ENCODE data around the gene MAD1L1. TPM values are rescaled to one million over a fixed set of nuclear protein-coding genes. Genes with fewer than 3 reads are reported as not detected.

Gene MAD1L1
- total RNA-seq, 2 experiments from 2014 or later, result 58.3 to 65.3 TPM

GRCh38 chr7:2258661-2259365 is 26.1 kb upstream of the MAD1L1 start:
- intact Hi-C loops (cut with micrococcal nuclease; ENCODE audit: unreplicated experiment), result no loop called here
- H3K4me3 ChIP-seq (ENCODE audit: low read depth, low read length, poor library complexity, severe bottlenecking), result no peak overlapping the region
- ChIA-PET POLR2A (interaction anchor here (1.0 kb wide), 3 partner anchors 20 to 85 kb away, joined by 3 to 5 read pairs (median 3); no protein-coding TSS in a partner anchor), CTCF (ENCODE audit: unreplicated experiment) (no interaction called here)
- no TSS peak for BruUV-seq (replicated peaks)
- no peaks in the 10 kb centered on the region for H3K9me2 ChIP-seq (ENCODE audit: insufficient read depth, low read length)
- no peak overlapping the region for H3K27ac ChIP-seq (ENCODE audit: low read depth, low read length, poor library complexity, severe bottlenecking)
- DNase-seq (ENCODE audit: low spot score), result peak; percentile 58
- peaks cover 24% of the 10 kb centered on the region for H3K36me3 ChIP-seq (ENCODE audit: insufficient read depth, low read length)
- H3K9me3 ChIP-seq (ENCODE audit: low read length), result no peaks in the 10 kb centered on the region
- H3K79me2 ChIP-seq (ENCODE audit: insufficient read depth, low read depth, low read length), result no peaks in the 10 kb centered on the region
- no peak for TF ChIP-seq EZH2phosphoT487 (IDR thresholded peaks at IDR 0.05; ENCODE audit: borderline replicate concordance, low read depth, low read length)
- no peak for TF ChIP-seq CTCF (conservative IDR thresholded peaks at IDR 0.05; ENCODE audit: low read length)
- peak overlapping the region; percentile 39; the same call in 1 of the 2 replicates for H3K4me2 ChIP-seq (ENCODE audit: low read length)
- H3K4me1 ChIP-seq (ENCODE audit: insufficient read depth, low read length, poor library complexity, severe bottlenecking), result peaks cover 30% of the 10 kb centered on the region
- no peaks in the 10 kb centered on the region for H4K20me1 ChIP-seq (ENCODE audit: insufficient read depth, low read length)
- H2AFZ ChIP-seq (ENCODE audit: low read length), result no peak overlapping the region

- H3K27ac ChIP-seq (ENCODE audit: low read depth, low read length, poor library complexity, severe bottlenecking), result no peak overlapping the region
- BruUV-seq (replicated peaks), result no TSS peak
- DNase-seq (ENCODE audit: low spot score), result no peak
- ChIA-PET POLR2A (no interaction called here), CTCF (ENCODE audit: unreplicated experiment) (no interaction called here)
- peaks cover 30% of the 10 kb centered on the region for H3K4me1 ChIP-seq (ENCODE audit: insufficient read depth, low read length, poor library complexity, severe bottlenecking)
- H3K9me2 ChIP-seq (ENCODE audit: insufficient read depth, low read length), result no peaks in the 10 kb centered on the region
- H2AFZ ChIP-seq (ENCODE audit: low read length), result no peak overlapping the region
- H3K4me2 ChIP-seq (ENCODE audit: low read length), result no peak overlapping the region
- intact Hi-C loops (cut with micrococcal nuclease; ENCODE audit: unreplicated experiment), result loop anchor here (1.0 kb wide), 1 partner anchor 25 kb away; no protein-coding TSS in a partner anchor
- no peak overlapping the region for H3K4me3 ChIP-seq (ENCODE audit: low read depth, low read length, poor library complexity, severe bottlenecking)
- no peaks in the 10 kb centered on the region for H4K20me1 ChIP-seq (ENCODE audit: insufficient read depth, low read length)
- H3K79me2 ChIP-seq (ENCODE audit: insufficient read depth, low read depth, low read length), result no peaks in the 10 kb centered on the region
- H3K9me3 ChIP-seq (ENCODE audit: low read length), result no peaks in the 10 kb centered on the region
- peaks cover 24% of the 10 kb centered on the region for H3K36me3 ChIP-seq (ENCODE audit: insufficient read depth, low read length)
- no peak for TF ChIP-seq EZH2phosphoT487 (IDR thresholded peaks at IDR 0.05; ENCODE audit: borderline replicate concordance, low read depth, low read length)
- TF ChIP-seq CTCF (conservative IDR thresholded peaks at IDR 0.05; ENCODE audit: low read length), result no peak
Measured at GRCh38 chr7:2257651-2258050, 24.9 kb upstream of the MAD1L1 start.

- Histone ChIP-seq H3K4me3 (ENCODE audit: low read depth, low read length, poor library complexity, severe bottlenecking) (no peak overlapping the region), H3K4me2 (ENCODE audit: low read length) (no peak overlapping the region), H3K79me2 (ENCODE audit: insufficient read depth, low read depth, low read length) (no peaks in the 10 kb centered on the region), H3K4me1 (ENCODE audit: insufficient read depth, low read length, poor library complexity, severe bottlenecking) (peaks cover 25% of the 10 kb centered on the region), H2AFZ (ENCODE audit: low read length) (no peak overlapping the region), H3K36me3 (ENCODE audit: insufficient read depth, low read length) (peaks cover 24% of the 10 kb centered on the region), H3K9me3 (ENCODE audit: low read length) (no peaks in the 10 kb centered on the region), H3K9me2 (ENCODE audit: insufficient read depth, low read length) (no peaks in the 10 kb centered on the region), H4K20me1 (ENCODE audit: insufficient read depth, low read length) (no peaks in the 10 kb centered on the region), H3K27ac (ENCODE audit: low read depth, low read length, poor library complexity, severe bottlenecking) (no peak overlapping the region)
- no peak for DNase-seq (ENCODE audit: low spot score)
- CTCF ChIA-PET (ENCODE audit: unreplicated experiment), result no interaction called here
- no TSS peak for BruUV-seq (replicated peaks)
- POLR2A ChIA-PET, result no interaction called here
- intact Hi-C loops (cut with micrococcal nuclease; ENCODE audit: unreplicated experiment), result loop anchor here (1.0 kb wide), 1 partner anchor 25 kb away; no protein-coding TSS in a partner anchor
- TF ChIP-seq EZH2phosphoT487 (IDR thresholded peaks at IDR 0.05; ENCODE audit: borderline replicate concordance, low read depth, low read length), result no peak
- no peak for TF ChIP-seq CTCF (conservative IDR thresholded peaks at IDR 0.05; ENCODE audit: low read length)
Measured at GRCh38 chr7:2257046-2257551, 24.4 kb upstream of the MAD1L1 start.

Data from OCI-LY7 (cell line).